Activated CD8-positive, alpha-beta memory T cell treated with anti-CD3 and anti-CD28 coated beads for 1 hour (primary cell): ENCODE results near the gene CAPN10.

Source experiments
- DNase-seq, 2 donors: peaks; one replicate each; pipeline ENCODE4 v3.0.0-alpha.2; 2020; ENCODE audit warnings: low read depth in 1 of 2; ENCODE audit errors: extremely low read depth in 1 of 2

The CAPN10 gene

DNA sequence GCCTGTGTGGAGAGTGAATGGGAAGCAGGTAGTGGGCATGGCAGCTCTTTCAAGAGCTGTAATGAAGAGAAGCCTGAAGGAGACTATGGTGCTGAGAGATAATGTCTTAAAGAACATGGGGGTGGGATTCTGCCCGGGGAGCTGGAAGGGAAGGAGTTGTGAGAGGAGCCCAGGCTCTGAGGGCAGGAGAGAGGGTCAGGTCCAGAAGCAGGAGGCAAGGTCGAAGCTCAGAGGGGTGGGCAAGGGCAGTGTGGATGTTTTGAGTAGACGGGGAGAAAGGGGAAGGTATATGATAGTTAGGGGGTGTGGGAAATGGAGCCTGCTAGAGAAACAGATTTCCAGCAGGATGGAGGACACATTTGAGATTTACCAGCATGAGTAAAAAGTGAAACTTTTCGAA lies 2.1 kb downstream of the CAPN10 start:
- no peak for DNase-seq

DNA sequence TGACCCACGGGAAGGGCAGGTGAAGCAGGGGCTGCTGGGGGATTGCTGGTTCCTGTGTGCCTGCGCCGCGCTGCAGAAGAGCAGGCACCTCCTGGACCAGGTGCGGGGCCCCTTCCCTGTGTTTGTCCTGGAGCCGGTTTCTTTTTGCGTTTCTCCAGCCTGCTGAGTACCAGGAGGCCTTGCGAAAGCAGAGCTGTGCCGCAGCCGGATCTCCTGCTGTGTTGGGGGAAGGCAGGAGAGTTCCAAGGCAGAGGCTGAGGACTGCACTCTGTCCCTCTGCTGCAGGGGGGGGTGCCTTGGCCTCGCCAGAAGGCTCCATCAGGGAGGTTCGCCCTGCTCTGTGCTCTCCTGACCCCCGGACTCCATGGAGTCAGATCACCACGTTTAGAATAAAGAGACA lies 2.8 kb downstream of the CAPN10 start:
- no peak for DNase-seq

DNA sequence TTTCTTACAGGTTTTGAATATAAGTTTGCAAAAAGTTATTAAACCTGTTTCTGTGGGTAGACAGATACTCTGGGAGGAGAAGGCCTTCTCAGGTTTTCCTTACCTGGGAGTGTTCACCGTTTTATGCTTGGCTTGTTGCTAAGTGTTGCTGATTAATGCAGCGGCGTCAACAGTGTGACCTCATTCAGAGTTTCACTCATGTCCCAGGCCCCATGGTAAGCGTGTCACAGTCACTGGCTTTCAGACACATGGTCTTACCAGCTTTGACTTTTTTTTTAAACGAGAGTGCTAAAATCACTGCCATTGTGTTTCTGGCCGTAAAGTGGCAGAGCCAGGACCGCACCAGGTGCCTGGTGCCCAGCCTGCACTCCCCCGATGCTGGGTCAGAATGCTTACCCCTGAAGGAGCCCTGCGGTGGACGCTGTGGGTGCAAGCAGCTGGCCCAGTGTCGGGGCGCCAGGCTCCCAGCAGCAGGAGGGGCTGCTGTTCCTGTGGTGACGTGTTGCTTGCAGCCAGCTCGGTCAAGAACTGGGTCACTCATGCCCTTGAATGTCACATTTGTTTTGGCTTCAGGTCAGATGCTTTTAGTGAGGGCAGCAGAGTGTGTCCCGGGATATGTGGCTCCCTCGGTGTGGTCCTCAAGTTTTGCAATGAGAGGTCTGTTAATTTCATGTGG lies 3.5 kb downstream of the CAPN10 start:
- no peak for DNase-seq

DNA sequence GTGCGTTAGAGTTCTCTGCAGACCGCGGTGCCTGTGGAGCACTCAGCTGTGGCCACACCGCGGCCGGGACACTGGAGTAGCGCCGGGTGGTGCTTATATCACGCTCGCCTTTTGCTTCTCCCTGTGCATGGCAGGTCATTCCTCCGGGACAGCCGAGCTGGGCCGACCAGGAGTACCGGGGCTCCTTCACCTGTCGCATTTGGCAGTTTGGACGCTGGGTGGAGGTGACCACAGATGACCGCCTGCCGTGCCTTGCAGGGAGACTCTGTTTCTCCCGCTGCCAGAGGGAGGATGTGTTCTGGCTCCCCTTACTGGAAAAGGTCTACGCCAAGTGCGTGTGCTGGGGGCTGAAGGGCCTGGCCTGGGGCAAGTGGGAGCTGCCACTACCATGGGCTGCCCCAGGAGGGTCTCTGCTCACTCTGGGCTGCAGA lies 4.2 kb downstream of the CAPN10 start:
- no peak for DNase-seq

DNA sequence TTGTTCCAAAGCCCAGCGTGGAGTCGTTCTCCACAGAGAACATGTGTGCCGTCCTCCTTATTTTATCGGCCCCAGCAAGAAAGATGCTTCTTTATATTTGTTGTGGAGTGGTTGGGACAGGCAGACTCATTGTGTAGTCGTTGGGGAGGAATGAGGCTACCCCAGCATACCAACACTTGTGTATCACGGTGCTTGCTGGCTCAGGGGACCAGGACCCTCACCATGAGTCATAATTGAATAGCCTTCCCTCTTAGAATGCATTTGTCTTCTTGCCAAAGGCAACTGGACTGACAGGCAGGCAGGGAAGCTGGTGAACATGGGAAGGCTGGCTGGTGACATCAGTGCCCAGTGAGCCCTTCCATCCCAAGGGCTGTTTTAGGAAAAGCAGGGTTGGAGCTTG lies 4.7 kb downstream of the CAPN10 start:
- no peak for DNase-seq

DNA sequence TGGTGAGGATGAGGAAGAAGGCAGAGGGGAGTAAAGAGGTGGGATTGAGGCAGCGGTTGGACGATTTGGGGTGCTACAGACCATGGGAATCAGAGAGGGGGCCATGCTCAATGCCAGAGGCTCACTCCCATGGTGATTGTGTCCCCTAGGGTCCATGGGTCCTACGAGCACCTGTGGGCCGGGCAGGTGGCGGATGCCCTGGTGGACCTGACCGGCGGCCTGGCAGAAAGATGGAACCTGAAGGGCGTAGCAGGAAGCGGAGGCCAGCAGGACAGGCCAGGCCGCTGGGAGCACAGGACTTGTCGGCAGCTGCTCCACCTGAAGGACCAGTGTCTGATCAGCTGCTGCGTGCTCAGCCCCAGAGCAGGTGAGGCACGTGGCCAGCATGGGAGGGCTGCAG lies 5.2 kb downstream of the CAPN10 start:
- no peak for DNase-seq

DNA sequence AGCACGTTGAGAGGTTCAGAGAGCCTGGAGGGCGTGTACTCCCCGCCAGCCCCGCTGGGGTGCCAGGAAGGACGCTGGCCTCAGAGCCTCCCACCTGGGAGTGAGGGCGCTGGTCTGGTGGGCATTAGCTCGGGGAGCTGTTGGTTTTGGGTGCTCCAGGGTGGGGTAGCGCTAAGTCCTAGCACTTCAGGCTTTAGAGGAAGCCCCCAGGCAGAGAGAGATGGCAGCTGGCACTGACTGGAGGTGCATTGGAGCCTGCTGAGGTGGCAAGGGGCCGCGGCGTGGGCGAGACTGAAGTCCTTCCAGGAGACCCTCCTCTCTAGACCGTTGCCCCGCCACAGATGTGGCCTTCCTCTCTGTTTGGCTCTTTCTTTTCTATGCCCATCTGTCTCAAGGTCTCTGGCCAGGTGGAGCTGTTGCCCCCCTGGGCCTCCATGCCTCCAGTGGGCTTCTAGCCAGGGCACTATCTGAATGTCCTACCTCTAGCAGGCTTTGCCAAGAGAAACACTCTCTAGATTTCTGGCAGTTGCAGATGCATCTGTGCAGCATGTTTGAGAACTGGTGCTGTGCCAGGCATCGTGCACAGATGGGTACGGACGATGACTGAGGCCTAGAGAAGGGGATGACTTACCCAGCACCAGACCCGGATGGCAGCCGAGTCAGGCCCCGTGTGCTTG lies 6.6 kb downstream of the CAPN10 start:
- no peak for DNase-seq

DNA sequence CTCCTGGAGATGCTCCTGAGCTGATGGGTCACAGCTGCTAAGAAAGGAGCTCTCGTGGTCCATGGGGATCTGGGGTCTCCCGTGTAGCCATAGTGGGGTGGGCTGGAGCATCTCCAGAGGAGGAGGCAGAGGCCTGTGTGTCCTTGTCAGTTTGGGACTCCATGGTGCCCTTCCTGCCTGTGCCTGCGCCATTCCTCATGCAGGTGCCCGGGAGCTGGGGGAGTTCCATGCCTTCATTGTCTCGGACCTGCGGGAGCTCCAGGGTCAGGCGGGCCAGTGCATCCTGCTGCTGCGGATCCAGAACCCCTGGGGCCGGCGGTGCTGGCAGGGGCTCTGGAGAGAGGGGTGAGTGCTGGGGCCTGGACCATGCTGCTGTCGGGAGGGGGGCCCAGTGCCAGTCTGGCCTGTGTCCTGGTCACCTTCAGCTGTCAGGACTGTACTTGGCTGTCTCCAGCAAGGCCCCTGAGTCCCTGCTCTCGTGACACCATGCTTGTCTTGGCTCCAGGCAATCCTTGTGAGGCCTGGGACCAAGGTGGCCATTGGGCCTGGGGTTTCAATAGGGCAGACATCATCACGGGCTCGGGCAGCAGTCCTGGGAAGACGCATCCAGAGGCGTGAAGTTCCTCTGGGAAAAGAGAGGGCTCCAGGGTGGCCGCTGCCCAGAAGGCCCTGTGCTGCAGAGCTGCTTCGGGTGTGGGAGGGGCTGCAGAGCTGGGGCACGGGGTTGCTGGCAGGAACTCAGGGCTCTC lies 7.3 kb downstream of the CAPN10 start:
- no peak for DNase-seq

DNA sequence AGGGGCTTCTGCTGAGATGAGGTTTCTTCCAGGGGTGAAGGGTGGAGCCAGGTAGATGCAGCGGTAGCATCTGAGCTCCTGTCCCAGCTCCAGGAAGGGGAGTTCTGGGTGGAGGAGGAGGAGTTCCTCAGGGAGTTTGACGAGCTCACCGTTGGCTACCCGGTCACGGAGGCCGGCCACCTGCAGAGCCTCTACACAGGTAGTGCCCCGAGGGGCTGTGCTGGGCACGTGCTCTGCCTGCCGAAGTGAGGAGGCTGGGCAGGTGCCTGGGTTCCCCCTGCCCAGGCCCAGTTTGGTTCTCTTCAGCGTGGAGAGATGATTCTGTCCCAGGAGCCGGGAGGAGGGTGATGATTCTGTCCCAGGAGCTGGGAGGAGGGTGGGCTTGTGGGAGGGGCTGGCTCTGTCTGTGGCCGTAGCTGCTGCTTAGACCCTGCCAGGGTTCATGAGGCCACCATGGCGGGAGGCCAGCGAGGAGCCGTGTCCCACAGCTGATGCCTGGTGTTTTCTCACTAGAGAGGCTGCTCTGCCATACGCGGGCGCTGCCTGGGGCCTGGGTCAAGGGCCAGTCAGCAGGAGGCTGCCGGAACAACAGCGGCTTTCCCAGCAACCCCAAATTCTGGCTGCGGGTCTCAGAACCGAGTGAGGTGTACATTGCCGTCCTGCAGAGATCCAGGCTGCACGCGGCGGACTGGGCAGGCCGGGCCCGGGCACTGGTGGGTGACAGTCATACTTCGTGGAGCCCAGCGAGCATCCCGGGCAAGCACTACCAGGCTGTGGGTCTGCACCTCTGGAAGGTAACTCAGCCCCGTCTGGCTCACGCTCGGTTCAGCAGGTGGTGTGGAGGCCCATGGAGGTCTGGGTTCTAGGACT lies 8.2 kb downstream of the CAPN10 start:
- no peak for DNase-seq

DNA sequence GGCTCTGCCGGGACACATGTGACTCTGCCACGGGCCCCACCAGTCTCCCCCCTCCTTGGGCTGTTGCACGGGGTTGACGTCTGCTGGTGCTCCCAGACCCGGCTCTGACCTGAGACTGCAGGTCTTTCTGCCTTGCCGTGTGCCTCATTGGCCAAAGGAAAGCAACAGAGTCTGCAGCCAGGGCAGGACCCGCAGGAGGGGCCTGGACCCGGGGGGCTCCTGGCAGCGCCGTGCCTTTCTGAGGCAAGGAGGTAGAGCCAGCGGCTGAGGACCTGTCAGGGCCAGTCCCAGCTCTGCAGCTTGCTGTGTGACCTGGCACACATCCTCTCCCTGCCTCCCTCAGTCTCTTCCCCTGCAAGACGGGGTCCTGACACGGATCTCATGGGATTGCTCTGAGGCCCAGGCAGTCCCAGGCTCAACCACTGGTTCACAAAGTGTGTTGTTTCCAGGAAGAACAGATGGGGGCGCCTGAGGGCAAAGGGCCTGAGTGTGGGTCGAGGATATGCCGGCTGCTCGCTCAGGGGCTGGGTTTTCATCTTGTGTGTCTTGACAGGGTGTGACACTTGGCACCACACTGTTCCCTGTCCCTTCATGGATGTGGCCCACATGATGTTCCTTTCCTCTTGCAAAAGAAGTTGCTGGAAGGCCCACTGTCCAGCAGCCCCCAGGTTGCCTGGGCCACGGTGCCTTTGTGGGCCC lies 9.0 kb downstream of the CAPN10 start:
- no peak for DNase-seq

DNA sequence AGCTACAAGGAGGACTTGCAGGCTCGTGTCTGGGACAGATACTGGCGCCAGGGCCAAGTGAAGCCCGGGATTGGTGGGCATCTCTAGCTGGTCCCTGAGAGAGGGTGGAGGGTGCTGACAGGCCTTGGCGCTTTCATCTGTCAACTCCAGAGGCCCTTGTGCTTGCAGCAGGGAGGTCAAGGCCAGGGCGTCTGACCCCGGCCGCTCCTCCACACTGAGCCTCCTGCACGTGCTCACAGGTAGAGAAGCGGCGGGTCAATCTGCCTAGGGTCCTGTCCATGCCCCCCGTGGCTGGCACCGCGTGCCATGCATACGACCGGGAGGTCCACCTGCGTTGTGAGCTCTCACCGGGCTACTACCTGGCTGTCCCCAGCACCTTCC lies 9.5 kb downstream of the CAPN10 start:
- no peak for DNase-seq

DNA sequence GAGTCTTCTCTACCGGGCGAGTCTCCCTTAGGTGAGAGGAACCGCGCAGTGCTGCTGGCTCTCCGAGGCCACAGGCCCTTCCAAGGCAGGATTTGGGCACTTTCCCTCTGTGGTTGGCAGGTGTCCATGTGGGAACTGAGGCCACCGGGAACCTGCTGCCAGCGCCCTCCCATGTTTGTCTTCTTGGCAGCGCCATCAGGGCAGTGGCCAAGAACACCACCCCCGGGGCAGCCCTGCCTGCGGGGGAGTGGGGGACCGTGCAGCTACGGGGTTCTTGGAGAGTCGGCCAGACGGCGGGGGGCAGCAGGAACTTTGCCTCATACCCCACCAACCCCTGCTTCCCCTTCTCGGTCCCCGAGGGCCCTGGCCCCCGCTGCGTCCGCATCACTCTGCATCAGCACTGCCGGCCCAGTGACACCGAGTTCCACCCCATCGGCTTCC lies 10.0 kb downstream of the CAPN10 start:
- no peak for DNase-seq

DNA sequence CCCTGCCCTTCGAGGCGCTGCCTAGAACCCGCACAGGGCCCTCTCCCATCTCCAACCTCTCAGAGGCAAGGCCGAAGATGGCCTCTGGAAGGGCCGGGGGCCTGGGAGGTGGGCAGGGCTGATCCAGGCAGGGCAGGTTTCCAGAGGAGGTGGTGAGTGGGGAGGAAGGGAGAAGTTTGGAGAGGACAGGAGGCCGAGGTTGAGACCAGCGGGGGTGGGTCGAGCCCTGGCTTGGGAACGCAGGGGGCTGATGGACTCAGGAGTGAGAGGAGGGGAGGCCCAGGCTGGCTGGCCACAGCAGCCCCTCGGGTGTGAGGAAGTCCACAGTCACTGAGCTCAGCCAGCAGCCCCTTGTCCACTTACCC lies 10.5 kb downstream of the CAPN10 start:
- DNase-seq: no peak

DNA sequence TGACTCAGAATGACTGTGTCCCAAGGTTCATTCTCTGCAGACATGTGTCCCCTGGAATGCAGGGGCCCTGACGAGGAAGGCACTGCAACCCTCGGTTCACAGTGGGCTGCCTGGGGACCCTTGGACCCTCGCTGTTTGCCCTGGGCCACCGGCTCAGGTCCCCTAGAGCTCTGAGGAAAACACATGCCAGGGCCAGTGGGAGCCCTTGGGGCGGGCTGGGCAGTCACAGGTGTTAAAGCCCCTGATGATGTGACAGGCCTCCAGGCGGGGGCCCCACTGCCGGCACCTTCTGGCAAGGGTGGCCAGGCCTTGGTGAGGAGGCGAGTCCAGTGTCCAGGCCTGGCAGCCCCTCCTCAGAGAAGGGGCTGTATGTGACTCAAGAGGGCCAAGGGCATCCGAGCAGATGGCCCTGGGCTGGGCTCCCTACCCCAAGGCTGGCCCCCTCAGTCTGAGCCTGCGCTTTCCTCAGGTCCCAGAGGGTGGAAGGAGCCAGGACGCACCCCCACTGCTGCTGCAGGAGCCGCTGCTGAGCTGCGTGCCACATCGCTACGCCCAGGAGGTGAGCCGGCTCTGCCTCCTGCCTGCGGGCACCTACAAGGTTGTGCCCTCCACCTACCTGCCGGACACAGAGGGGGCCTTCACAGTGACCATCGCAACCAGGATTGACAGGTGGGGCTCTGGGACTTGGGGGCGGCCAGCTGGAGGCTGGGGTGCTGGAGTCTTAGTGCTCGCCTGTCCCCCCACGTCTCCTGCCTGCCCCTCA lies 11.1 kb downstream of the CAPN10 start:
- no peak for DNase-seq

DNA sequence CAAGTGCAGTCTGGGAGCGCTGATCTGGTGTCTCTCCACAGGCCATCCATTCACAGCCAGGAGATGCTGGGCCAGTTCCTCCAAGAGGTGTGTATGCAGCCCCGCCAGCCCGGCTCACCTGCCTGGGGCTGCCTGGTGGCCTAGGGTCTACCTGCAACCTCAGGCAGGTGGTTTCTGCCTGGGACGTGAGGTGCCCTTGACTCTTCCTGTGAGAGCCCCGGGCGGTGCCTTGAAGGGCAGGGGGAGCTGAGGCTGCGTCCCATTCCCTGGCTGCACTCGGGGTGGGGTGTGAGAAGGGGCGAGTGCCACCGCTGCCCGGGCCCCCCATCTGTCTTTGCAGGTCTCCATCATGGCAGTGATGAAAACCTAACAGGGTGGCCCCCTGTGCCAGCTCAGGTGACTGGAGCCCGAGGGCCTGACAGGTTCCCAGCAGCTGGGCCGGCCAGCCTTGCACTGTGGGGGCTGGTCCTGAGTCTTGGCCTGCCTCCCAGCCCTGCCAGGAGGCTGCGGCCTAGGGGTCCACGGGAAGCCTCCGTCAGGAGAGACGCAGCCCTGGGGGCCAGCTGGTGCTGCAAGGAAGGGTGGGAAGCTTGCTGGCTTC lies 11.9 kb downstream of the CAPN10 start:
- no peak for DNase-seq

DNA sequence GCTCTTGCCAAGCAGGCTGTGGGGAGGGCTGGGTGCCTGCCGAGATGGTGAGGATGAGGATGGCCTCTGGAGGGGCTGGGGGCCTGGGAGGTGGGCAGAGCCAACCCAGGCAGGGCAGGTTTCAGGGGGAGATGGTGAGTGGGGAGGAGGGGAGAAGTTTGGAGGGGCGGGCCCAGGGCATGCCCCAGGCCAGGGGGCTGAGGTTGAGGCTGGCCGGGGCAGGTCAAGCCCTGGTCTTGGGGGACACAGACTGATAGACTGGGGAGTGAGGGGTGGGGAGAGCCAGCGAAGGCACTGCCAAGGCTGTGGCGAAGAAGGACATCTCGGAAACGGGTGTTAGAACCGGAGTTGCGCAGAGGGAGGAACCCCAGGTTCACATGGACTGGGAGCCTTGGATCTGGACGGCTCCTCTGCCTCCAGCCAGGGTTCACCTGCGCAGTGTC lies 12.6 kb downstream of the CAPN10 start:
- no peak for DNase-seq

DNA sequence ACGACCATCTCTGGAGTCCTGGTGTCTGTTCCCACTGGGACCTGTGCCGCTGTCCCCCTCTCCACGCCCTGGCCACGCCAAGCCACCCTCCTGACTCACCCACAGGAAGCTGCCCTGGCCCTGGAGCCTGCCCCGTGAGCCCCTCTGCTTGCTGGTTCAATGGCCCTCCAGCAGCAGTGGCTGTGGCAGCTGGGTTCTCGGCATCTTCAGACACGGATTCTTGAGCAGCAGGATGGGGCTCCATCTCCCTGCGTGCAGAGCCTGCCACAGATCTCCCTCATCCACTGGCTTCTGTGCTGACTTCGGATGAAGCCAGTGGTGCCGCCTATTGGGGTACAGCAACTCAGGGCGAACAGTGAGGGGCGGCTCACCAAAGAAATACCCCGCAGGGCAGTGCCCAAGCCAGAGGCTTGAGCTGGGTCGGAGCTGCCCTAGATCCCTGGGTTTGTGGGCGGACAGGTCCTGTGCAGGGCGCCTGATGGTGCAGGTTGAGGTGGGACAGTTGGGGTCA lies 14.0 kb downstream of the CAPN10 start:
- DNase-seq: no peak

DNA sequence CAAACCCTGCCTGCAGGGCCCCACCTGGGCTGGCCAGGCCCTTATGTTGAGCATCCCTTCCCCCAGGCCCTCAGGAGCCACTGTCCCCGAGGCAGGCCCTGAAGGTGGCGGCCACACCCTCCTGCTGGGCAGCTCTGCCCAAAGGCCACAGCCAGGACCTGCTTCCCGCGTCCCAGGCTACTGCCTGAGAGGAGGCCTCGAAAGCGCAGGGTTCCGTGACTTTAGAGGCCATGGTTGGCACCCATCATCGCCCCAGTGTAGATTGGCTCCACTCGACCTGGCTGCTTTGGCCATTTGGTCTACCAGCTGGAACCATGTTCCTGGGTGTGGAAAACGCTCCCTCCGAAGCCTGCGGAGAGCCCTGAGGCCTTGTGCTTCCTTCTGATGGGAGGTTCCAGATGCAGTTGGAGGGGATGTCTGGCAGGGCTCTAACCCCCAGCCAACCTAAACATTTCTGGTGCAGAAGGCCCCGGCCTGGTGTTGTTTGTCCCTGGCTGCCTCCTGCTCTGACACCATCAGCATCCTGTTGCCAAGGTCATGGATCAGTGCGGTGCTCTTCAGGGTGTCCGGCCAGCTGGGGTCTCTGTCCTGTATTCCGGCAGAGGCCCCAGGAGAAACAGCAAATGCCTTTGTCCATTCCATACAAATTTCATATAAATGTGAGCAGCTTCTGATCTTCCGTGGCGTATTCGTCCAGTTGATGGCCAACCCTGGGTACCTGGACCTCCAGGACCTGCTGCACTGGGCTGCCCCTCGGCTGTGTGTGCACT lies 14.7 kb downstream of the CAPN10 start:
- DNase-seq: no peak

DNA sequence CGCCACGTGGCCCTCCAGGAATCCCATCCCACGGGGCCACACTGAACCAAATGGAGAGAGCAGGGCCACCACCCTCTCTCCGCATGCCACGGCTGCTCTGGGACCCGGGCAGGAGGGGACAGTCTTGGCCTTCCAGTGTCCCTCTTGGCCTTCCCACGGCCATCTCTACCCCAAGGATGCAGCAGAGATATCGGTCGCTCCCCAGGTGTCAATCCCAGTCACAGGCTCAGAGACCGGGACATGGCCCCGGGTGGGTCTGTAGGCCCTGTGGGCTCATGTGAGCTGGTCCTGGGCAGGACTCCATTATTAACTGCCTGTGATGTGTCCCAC lies 15.3 kb downstream of the CAPN10 start:
- no peak for DNase-seq
